Right lobe of liver (tissue), 6 donors: ENCODE data around the gene POLR1A. TPM values are rescaled to one million over a fixed set of nuclear protein-coding genes. Genes with fewer than 3 reads are reported as not detected.

Experiments
- ATAC-seq, 4 donors: fragments of 200-7000 bp; cut with Tn5 transposase; one replicate each; pipeline ENCODE4 v1.9.1; 2020; ENCODE audit warnings: mild to moderate bottlenecking in 4 of 4, moderate library complexity in 4 of 4
- DNase-seq, 3 donors: peaks; one replicate each; pipeline ENCODE4 v3.0.0-alpha.2; 2020
- H3K27ac ChIP-seq, 3 donors: fragments of 200-600 bp; one replicate each; pipeline ENCODE4 v1.8.0; 2022
- H3K27me3 ChIP-seq, 2 donors: fragments of 200-600 bp; one replicate each; pipeline ENCODE4 v1.8.0; 2022
- H3K36me3 ChIP-seq, 4 donors: fragments of 200-600 bp; sonication (generic) in 1 of 4; one replicate each; pipeline versions ENCODE4 v1.5.1 to v1.8.0; 2017 to 2022; ENCODE audit warnings: control low read depth in 1 of 4
- H3K4me1 ChIP-seq, 4 donors: fragments of 200-600 bp; sonication (generic) in 1 of 4; one replicate each; pipeline versions ENCODE4 v1.5.1 to v1.8.0; 2017 to 2022; ENCODE audit warnings: control low read depth in 1 of 4
- H3K4me3 ChIP-seq, 3 donors: fragments of 200-600 bp; one replicate each; pipeline ENCODE4 v1.8.0; 2022
- H3K9me3 ChIP-seq, 4 donors: fragments of 200-600 bp; sonication (generic) in 1 of 4; one replicate each; pipeline versions ENCODE4 v1.5.1 to v1.8.0; 2017 to 2022; ENCODE audit warnings: control low read depth in 1 of 4
- POLR2A ChIP-seq: fragments of 450-650 bp; IDR thresholded peaks from one replicate; pipeline ENCODE4 v1.6.1; 2017; ENCODE audit warnings: antibody characterized with exemption, mild to moderate bottlenecking
- WGBS: methylation state at CpG from one replicate; pipeline ENCODE4 v1.1.6; 2018; ENCODE audit warnings: low coverage, low lambda C conversion rate; ENCODE audit not compliant: insufficient coverage; ENCODE audit errors: missing lambda C conversion rate; 5-methylcytosine and 5-hydroxymethylcytosine counted together
- intact Hi-C, 2 donors: fragments of 100-400 bp; cut with DNase I; formaldehyde crosslinking; loops; one replicate each; pipeline versions ENCODE4 v1.11.2 to v1.14.1; 2022
- total RNA-seq, 6 experiments: library from RNA; depleted of rRNA in 2 of 6; stranded (reverse); fragments of >200 nt in 2 of 6; fragmentation: NEBNext Ultra II Directional in 3 of 6; extraction: Animal tissue kit (Norgen Biotek cat#: 25700) in 3 of 6; gene quantifications; one replicate each; pipeline versions ENCODE4 v1.1.0 to v1.2.4, GENCODE V29; 2016 to 2023
- TF ChIP-seq, protein P1 (sequence below), 4 donors: fragments of 200-600 bp in 3 of 4; fragments of 450-650 bp in 1 of 4; IDR thresholded peaks; one replicate each; pipeline versions ENCODE4 v1.5.1 to v1.8.0; 2016 to 2022; ENCODE audit warnings: antibody characterized with exemption in 4 of 4, mild to moderate bottlenecking in 2 of 4
- donor health status: DM: no; HTN: yes; CAD: no.
- donor health status: DM: no; HTN: no; CAD: no.
- donor health status: DM: no; HTN: no; CAD: no.
- donor health status: DM: no; HTN: yes; CAD: no.
- donor health status: DM: no; HTN: yes; CAD: no.

POLR1A gene
- total RNA-seq, 6 experiments from 2014 or later, result 12.5 to 19.7 (median 14.4) TPM

DNA sequence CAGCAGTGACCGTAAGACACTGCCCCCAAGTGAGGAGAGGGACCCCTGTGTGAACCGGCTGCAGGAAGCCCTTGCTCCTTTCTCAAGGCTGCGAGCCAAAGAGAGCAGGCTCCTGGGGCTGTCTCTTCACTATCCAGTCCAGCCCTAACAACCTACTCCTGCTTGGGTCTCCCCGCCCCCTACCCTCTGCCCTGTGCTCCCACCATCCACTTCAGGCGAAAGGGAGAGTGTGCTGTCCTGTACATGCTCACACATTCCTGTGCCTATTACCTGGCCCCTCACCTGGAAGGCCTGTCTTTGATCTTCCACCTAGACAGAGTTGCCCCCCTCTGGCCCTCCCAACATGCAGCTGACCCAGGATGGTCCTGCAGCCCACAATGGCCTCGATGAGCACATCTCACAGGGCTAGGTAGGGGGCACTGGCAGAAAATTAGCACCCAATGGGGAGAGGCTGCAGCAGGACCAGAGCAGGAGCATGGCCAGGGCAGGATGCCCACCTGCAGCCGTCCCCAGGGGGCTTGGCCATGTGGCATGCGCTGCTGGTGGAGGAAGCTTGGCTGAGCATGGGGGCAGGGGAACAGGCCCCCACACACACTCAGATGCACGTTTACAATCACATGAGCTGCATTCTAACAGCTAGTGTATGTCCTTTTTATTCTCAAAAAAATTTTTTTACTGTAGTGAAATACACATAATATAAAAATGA lies 93.5 kb downstream of the POLR1A start:
- no peak overlapping the region for H3K4me3 ChIP-seq
- TF ChIP-seq POLR2A, result no peak
- TF ChIP-seq, protein P1, sequence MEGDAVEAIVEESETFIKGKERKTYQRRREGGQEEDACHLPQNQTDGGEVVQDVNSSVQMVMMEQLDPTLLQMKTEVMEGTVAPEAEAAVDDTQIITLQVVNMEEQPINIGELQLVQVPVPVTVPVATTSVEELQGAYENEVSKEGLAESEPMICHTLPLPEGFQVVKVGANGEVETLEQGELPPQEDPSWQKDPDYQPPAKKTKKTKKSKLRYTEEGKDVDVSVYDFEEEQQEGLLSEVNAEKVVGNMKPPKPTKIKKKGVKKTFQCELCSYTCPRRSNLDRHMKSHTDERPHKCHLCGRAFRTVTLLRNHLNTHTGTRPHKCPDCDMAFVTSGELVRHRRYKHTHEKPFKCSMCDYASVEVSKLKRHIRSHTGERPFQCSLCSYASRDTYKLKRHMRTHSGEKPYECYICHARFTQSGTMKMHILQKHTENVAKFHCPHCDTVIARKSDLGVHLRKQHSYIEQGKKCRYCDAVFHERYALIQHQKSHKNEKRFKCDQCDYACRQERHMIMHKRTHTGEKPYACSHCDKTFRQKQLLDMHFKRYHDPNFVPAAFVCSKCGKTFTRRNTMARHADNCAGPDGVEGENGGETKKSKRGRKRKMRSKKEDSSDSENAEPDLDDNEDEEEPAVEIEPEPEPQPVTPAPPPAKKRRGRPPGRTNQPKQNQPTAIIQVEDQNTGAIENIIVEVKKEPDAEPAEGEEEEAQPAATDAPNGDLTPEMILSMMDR (IDR thresholded peaks at IDR 0.05), result no peak
- intact Hi-C loops, result no loop called here
- no peaks in the 10 kb centered on the region for H3K4me1 ChIP-seq
- H3K36me3 ChIP-seq, result no peaks in the 10 kb centered on the region
- 43% methylated on average over 4 of the region's 9 CpGs for WGBS
- H3K9me3 ChIP-seq, result no peaks in the 10 kb centered on the region
- no peaks in the 10 kb centered on the region for H3K27me3 ChIP-seq
- ATAC-seq (peak in 1 of 4 donors; percentile 28), DNase-seq (peak in 1 of 3 donors; percentile 38)
- no peak overlapping the region for H3K27ac ChIP-seq

DNA sequence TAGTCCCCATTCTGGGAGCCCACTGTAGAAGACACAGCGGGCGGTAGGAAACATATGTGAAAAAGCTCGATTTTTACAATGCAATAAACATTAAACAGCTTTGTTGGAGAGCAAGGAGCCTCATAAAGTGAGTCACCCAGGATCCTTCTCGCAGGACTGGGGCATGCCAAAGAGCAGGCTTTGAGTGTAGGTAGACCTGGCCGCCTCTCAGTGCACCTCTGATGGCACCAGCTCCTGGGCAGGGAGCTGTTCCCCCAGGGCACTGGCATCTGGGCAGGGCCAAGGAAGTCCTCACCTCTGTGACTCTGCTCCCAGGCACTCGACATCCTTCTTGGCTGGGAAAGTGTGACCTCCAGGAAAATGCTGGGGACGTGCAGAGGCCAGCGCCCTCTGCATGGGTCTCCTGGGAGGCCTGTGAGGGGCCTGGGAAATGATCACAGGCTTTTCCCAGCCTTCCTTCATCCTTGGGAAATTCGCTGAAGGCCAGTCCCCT lies 94.2 kb downstream of the POLR1A start:
- 91% methylated on average over 4 of the region's 9 CpGs for WGBS
- TF ChIP-seq, protein P1 (IDR thresholded peaks at IDR 0.05), result no peak
- no peak for TF ChIP-seq POLR2A
- no peaks in the 10 kb centered on the region for H3K9me3 ChIP-seq
- H3K36me3 ChIP-seq, result no peaks in the 10 kb centered on the region
- intact Hi-C loops, result no loop called here
- H3K27me3 ChIP-seq, result no peaks in the 10 kb centered on the region
- no peak overlapping the region for H3K4me3 ChIP-seq
- DNase-seq, result peak in 1 of 3 donors; percentile 40
- ATAC-seq, result peak in 2 of 4 donors; percentile 19 to 25
- H3K4me1 ChIP-seq, result no peaks in the 10 kb centered on the region
- H3K27ac ChIP-seq, result no peak overlapping the region

DNA sequence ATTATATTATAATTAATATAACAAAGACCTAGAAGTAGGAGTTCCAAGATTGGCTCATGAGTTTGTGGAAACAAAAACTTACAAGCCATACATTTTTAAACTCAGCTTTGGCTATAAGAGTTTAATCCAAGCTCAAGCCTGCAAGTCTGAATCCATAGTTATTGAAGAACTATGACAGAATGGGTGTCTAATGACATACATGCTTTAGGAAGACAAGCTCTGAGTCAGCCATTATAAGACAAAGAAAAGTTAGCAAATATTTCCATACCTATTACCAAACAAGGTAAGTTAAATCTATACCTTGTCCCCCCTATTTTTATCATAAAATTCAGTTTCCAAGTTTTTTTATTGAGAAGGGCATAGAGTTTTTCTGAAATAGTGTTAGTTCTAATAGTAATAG lies 95.6 kb downstream of the POLR1A start:
- ATAC-seq, result no peak
- intact Hi-C loops, result no loop called here

DNA sequence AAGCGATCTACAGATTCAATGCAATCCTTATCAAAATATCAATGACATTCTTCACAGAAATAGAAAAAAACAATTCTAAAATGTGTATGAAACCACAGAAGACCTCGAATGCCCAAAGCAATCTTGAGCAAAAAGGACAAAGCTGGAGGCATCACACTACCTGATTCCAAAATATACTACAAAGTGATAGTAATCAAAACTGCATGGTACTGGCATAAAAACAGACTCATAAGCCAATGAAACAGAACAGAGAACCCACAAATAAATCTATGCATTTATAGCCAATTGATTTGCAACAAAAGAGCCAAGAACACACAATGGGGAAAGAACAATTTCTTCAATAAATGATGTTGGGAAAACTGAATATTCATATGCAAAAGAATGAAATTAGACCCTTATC lies 99.2 kb downstream of the POLR1A start:
- ATAC-seq (no peak), DNase-seq (no peak)
- 62% methylated on average over 2 of the region's 2 CpGs for WGBS
- no peaks in the 10 kb centered on the region for H3K27me3 ChIP-seq
- no peaks in the 10 kb centered on the region for H3K9me3 ChIP-seq
- TF ChIP-seq, protein P1 (IDR thresholded peaks at IDR 0.05), result no peak
- no peak for TF ChIP-seq POLR2A
- H3K4me1 ChIP-seq, result no peaks in the 10 kb centered on the region
- intact Hi-C loops, result no loop called here
- no peaks in the 10 kb centered on the region for H3K36me3 ChIP-seq
- no peak overlapping the region for H3K4me3 ChIP-seq
- H3K27ac ChIP-seq, result no peak overlapping the region

More for the DNA sequence above, 95.6 kb downstream of the POLR1A start:
- Histone ChIP-seq H3K27me3 (no peaks in the 10 kb centered on the region), H3K9me3 (no peaks in the 10 kb centered on the region), H3K4me3 (no peak overlapping the region), H3K36me3 (no peaks in the 10 kb centered on the region), H3K4me1 (no peaks in the 10 kb centered on the region), H3K27ac (no peak overlapping the region)
- TF ChIP-seq, protein P1 (IDR thresholded peaks at IDR 0.05), result no peak
- no peak for TF ChIP-seq POLR2A
- no peak for DNase-seq
